ENCODE results near the gene MARVELD1.

Gene MARVELD1

GRCh38 chr10:97755718-97756117 is 42.2 kb downstream of the MARVELD1 start:
- DNase-seq (ENCODE audit: low read depth), result no peak

- no peak for DNase-seq (ENCODE audit: low read depth)
Observed at GRCh38 chr10:97757471-97757870, 43.9 kb downstream of the MARVELD1 start.

- DNase-seq (ENCODE audit: low read depth), result peak; percentile 14
Observed at GRCh38 chr10:97759158-97759887, 45.8 kb downstream of the MARVELD1 start.

GRCh38 chr10:97759946-97760345 is 46.4 kb downstream of the MARVELD1 start:
- no peak for DNase-seq (ENCODE audit: low read depth)

- no peak for DNase-seq (ENCODE audit: low read depth)
Observed at GRCh38 chr10:97760461-97761257, 47.1 kb downstream of the MARVELD1 start.

GRCh38 chr10:97761331-97761865 is 47.9 kb downstream of the MARVELD1 start:
- no peak for DNase-seq (ENCODE audit: low read depth)

- no peak for DNase-seq (ENCODE audit: low read depth)
Observed at GRCh38 chr10:97762056-97762455, 48.5 kb downstream of the MARVELD1 start.

- no peak for DNase-seq (ENCODE audit: low read depth)
Observed at GRCh38 chr10:97762816-97763215, 49.3 kb downstream of the MARVELD1 start.

GRCh38 chr10:97763411-97763810 is 49.9 kb downstream of the MARVELD1 start:
- no peak for DNase-seq (ENCODE audit: low read depth)

GRCh38 chr10:97763947-97764346 is 50.4 kb downstream of the MARVELD1 start:
- no peak for DNase-seq (ENCODE audit: low read depth)

- no peak for DNase-seq (ENCODE audit: low read depth)
Observed at GRCh38 chr10:97764519-97764931, 51.0 kb downstream of the MARVELD1 start.

- DNase-seq (ENCODE audit: low read depth), result no peak
Observed at GRCh38 chr10:97765201-97765600, 51.7 kb downstream of the MARVELD1 start.

- no peak for DNase-seq (ENCODE audit: low read depth)
Observed at GRCh38 chr10:97766106-97766810, 52.7 kb downstream of the MARVELD1 start.

- no peak for DNase-seq (ENCODE audit: low read depth)
Observed at GRCh38 chr10:97766996-97767924, 53.7 kb downstream of the MARVELD1 start.
